Tibial artery (tissue), 4 donors: ENCODE results near the gene KAT2B.

Experiments used
- DNase-seq, 2 donors: peaks; one replicate each; pipeline ENCODE4 v3.0.0-alpha.2; 2019
- H3K27ac ChIP-seq, 2 donors: fragments of 200-600 bp; sonication (generic) in 1 of 2; 1 replicate in 1 of 2; 2 replicates in 1 of 2; pipeline ENCODE4 v1.5.1; 2018 to 2019; ENCODE audit warnings: mild to moderate bottlenecking in 1 of 2
- H3K27me3 ChIP-seq, 2 donors: fragments of 200-600 bp; sonication (generic) in 1 of 2; one replicate each; pipeline versions ENCODE4 v1.5.1 to v1.6.0; 2016 to 2019
- H3K36me3 ChIP-seq, 3 donors: fragments of 200-600 bp; sonication (generic) in 2 of 3; one replicate each; pipeline ENCODE4 v1.5.1; 2016 to 2019; ENCODE audit warnings: mild to moderate bottlenecking in 2 of 3
- H3K4me1 ChIP-seq, 4 donors: fragments of 200-600 bp; sonication (generic) in 2 of 4; 1 replicate in 3 of 4; 2 replicates in 1 of 4; pipeline ENCODE4 v1.5.1; 2016 to 2019
- H3K4me3 ChIP-seq, 2 donors: fragments of 200-600 bp; sonication (generic) in 1 of 2; 1 replicate in 1 of 2; 2 replicates in 1 of 2; pipeline ENCODE4 v1.5.1; 2018 to 2019; ENCODE audit warnings: mild to moderate bottlenecking in 2 of 2
- H3K9me3 ChIP-seq, 3 donors: fragments of 200-600 bp; sonication (generic) in 1 of 3; one replicate each; pipeline ENCODE4 v1.5.1; 2016 to 2019
- intact Hi-C: fragments of 100-400 bp; cut with DNase I; formaldehyde crosslinking; loops from one replicate; pipeline ENCODE4 v1.15.0; 2023; ENCODE audit warnings: low total_unique reads
- TF ChIP-seq, protein P1 (sequence below), 2 experiments: fragments of 200-600 bp in 1 of 2; fragments of 450-650 bp in 1 of 2; IDR thresholded peaks; one replicate each; pipeline ENCODE4 v1.5.1; 2017 to 2019; ENCODE audit warnings: antibody characterized with exemption in 2 of 2, mild to moderate bottlenecking in 1 of 2, moderate library complexity in 1 of 2

Gene KAT2B

DNA sequence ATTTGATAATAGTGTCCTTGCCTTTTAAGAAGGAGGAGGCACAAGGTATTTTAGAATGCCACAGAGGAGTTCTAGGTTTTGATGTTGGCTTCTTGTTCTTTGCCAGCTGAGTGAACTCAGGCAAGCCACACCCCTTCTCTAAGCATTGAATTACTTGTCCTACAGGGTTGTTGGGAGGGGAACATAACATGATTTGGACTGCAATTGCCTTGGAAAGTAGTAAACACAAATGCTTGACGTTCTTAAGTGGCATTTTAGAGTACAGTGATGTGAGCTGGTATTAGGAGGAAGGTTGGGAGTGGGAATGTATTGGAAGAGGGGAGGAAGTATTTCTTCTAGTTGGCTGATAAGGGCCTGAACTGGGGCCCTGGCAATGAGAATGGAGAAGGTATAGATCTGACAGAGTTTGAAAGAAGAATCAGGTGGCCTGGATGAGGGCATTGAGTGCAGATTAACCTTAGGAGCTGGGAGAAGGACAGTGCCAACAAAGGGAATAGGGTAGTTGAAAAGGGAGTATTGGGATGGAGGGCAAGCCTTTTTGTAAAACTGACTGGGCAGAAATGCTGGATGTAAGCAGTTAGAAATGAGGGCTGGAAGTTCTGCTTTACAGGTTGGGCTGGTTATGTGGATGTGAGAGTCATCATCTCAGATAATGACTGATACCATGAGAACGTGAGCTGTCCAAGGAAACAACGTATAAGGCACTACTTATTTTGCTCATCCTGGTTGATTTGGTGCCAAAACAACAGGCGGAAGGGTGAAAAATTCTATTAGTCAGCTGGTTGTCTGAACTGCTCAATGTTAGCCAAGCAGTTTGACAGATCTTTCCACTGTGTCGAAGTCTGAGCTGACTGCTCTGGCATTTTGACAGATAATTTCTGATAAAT, 16.7 kb downstream of the KAT2B start:
- Histone ChIP-seq H3K27ac (peak overlapping the region; percentile 63 to 77), H3K4me3 (no peak overlapping the region), H3K36me3 (no peaks in the 10 kb centered on the region), H3K4me1 (peaks cover 0 to 58% (median 32%) of the 10 kb centered on the region in 4 donors), H3K9me3 (no peaks in the 10 kb centered on the region), H3K27me3 (no peaks in the 10 kb centered on the region)
- DNase-seq = no peak
- intact Hi-C loops = no loop called here
- TF ChIP-seq, protein P1, sequence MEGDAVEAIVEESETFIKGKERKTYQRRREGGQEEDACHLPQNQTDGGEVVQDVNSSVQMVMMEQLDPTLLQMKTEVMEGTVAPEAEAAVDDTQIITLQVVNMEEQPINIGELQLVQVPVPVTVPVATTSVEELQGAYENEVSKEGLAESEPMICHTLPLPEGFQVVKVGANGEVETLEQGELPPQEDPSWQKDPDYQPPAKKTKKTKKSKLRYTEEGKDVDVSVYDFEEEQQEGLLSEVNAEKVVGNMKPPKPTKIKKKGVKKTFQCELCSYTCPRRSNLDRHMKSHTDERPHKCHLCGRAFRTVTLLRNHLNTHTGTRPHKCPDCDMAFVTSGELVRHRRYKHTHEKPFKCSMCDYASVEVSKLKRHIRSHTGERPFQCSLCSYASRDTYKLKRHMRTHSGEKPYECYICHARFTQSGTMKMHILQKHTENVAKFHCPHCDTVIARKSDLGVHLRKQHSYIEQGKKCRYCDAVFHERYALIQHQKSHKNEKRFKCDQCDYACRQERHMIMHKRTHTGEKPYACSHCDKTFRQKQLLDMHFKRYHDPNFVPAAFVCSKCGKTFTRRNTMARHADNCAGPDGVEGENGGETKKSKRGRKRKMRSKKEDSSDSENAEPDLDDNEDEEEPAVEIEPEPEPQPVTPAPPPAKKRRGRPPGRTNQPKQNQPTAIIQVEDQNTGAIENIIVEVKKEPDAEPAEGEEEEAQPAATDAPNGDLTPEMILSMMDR (IDR thresholded peaks at IDR 0.05) = no peak

DNA sequence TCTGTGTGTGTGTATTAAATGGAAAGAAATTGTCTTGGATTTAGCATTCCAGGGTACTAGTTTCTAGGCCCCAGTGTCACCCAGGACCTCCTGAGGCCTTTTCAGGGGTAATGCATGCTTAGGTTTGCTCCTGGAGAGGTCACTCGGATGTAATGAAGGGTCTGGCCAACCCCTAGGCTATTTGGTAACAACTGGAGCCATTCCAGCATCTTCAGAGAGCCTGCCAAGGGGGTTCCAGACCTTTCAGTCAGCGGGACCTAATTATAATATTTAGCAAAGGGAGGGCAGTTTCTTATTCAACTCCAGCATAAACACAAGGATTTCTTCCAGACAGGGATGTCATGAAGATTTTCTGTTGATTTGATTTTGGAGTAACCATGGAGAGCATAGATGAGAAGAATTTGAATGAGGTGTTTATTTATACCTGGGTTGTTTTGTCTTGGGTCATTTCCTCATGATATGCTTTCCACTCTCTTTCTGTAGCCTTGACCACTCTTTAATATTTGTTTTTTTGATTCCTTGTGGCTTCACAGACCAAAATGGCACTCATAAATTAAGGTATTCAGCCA, 17.4 kb downstream of the KAT2B start:
- Histone ChIP-seq H3K27ac (peak overlapping the region; percentile 63 to 77), H3K4me1 (peaks cover 0 to 61% (median 32%) of the 10 kb centered on the region in 4 donors), H3K27me3 (no peaks in the 10 kb centered on the region), H3K4me3 (no peak overlapping the region), H3K36me3 (no peaks in the 10 kb centered on the region), H3K9me3 (no peaks in the 10 kb centered on the region)
- DNase-seq = no peak
- TF ChIP-seq, protein P1 (IDR thresholded peaks at IDR 0.05) = no peak
- intact Hi-C loops = no loop called here

DNA sequence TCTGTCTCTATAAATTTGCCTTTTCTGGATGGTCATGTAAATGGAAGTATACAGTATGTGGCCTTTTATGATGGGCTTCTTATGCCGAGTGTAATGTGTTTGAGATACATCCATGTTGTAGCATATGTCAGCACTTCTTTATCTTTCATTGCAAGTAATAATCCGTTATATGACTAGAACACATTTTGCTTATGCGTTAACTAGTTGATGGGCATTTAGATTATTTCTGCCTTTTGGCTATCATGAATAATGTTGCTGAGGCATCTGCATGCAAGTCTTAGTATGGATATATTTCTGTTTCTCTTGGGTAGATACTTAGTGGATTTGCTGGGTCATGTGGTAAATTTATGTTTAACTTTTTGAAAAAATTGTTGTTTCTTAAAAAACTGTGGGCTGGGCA, 19.7 kb downstream of the KAT2B start:
- H3K27me3 ChIP-seq = no peaks in the 10 kb centered on the region
- DNase-seq = no peak
- peaks cover 0 to 57% (median 30%) of the 10 kb centered on the region in 4 donors for H3K4me1 ChIP-seq
- H3K9me3 ChIP-seq = no peaks in the 10 kb centered on the region
- TF ChIP-seq, protein P1 (IDR thresholded peaks at IDR 0.05) = no peak
- peak overlapping the region; percentile 34 to 46 for H3K27ac ChIP-seq
- no peaks in the 10 kb centered on the region for H3K36me3 ChIP-seq
- intact Hi-C loops = no loop called here
- H3K4me3 ChIP-seq = no peak overlapping the region

GRCh38 chr3:20060974-20061685, 20.9 kb downstream of the KAT2B start:
- H3K27me3 ChIP-seq = no peaks in the 10 kb centered on the region
- TF ChIP-seq, protein P1 (IDR thresholded peaks at IDR 0.05) = no peak
- intact Hi-C loops = no loop called here
- H3K36me3 ChIP-seq = no peaks in the 10 kb centered on the region
- H3K4me3 ChIP-seq = no peak overlapping the region
- no peak for DNase-seq
- peak overlapping the region; percentile 34 to 46 for H3K27ac ChIP-seq
- no peaks in the 10 kb centered on the region for H3K9me3 ChIP-seq
- peaks cover 0 to 57% (median 28%) of the 10 kb centered on the region in 4 donors for H3K4me1 ChIP-seq

- H3K4me1 ChIP-seq = peaks cover 0 to 56% (median 17%) of the 10 kb centered on the region in 4 donors
- DNase-seq = no peak
- intact Hi-C loops = no loop called here
- TF ChIP-seq, protein P1 (IDR thresholded peaks at IDR 0.05) = no peak
- no peak overlapping the region for H3K27ac ChIP-seq
- H3K36me3 ChIP-seq = no peaks in the 10 kb centered on the region
- H3K4me3 ChIP-seq = no peak overlapping the region
- no peaks in the 10 kb centered on the region for H3K9me3 ChIP-seq
- no peaks in the 10 kb centered on the region for H3K27me3 ChIP-seq
Observed at GRCh38 chr3:20062996-20063395, 22.8 kb downstream of the KAT2B start.
